ENCODE results near the gene RBP4. TPM values are rescaled to one million over a fixed set of nuclear protein-coding genes. Genes with fewer than 3 reads are reported as not detected.

RBP4 gene
- total and polyA plus RNA-seq, 9 donors, result 0.81 to 6.7 (median 4.0) TPM; not detected in 1

GRCh38 chr10:93580828-93581227, 20.2 kb downstream of the RBP4 start:
- TF ChIP-seq CTCF (IDR thresholded peaks at IDR 0.05) (no peak), EP300 (IDR thresholded peaks at IDR 0.05) (no peak), POLR2A (IDR thresholded peaks at IDR 0.05) (no peak)
- no peaks in the 10 kb centered on the region for H3K27me3 ChIP-seq
- no peaks in the 10 kb centered on the region for H3K36me3 ChIP-seq
- 40 to 44% (median 42%) methylated on average over 6 of the region's 6 CpGs for WGBS, 3 donors
- no peak overlapping the region for H3K27ac ChIP-seq
- H3K9me3 ChIP-seq, result no peaks in the 10 kb centered on the region
- intact Hi-C loops (cut with DNase I), result no loop called here
- no peak overlapping the region for H3K4me3 ChIP-seq
- DNase-seq, result no peak
- no peaks in the 10 kb centered on the region for H3K4me1 ChIP-seq (ENCODE audit: insufficient read depth)

- no peak for DNase-seq
- TF ChIP-seq POLR2A (IDR thresholded peaks at IDR 0.05), result no peak
- no peak for TF ChIP-seq CTCF (IDR thresholded peaks at IDR 0.05)
- no peak for TF ChIP-seq EP300 (IDR thresholded peaks at IDR 0.05)
- Histone ChIP-seq H3K4me3 (no peak overlapping the region), H3K4me1 (ENCODE audit: insufficient read depth) (no peaks in the 10 kb centered on the region), H3K36me3 (no peaks in the 10 kb centered on the region), H3K27me3 (no peaks in the 10 kb centered on the region), H3K9me3 (no peaks in the 10 kb centered on the region), H3K27ac (no peak overlapping the region)
- WGBS, 3 donors, result 69 to 76% (median 74%) methylated on average over 3 of the region's 3 CpGs
- intact Hi-C loops (cut with DNase I), result no loop called here
These were observed 20.9 kb downstream of the RBP4 start for GRCh38 chr10:93579985-93580711.

GRCh38 chr10:93579089-93579488, 21.9 kb downstream of the RBP4 start:
- WGBS, 3 donors, result 70 to 77% (median 72%) methylated on average over 7 of the region's 7 CpGs
- H3K9me3 ChIP-seq, result no peaks in the 10 kb centered on the region
- intact Hi-C loops (cut with DNase I), result no loop called here

GRCh38 chr10:93577565-93577964, 23.5 kb downstream of the RBP4 start:
- intact Hi-C loops (cut with DNase I), result no loop called here
- TF ChIP-seq CTCF (IDR thresholded peaks at IDR 0.05) (no peak), POLR2A (IDR thresholded peaks at IDR 0.05) (no peak), EP300 (IDR thresholded peaks at IDR 0.05) (no peak)

More at GRCh38 chr10:93579089-93579488, 21.9 kb downstream of the RBP4 start:
- Histone ChIP-seq H3K27ac (no peak overlapping the region), H3K36me3 (no peaks in the 10 kb centered on the region), H3K4me1 (ENCODE audit: insufficient read depth) (no peaks in the 10 kb centered on the region), H3K27me3 (no peaks in the 10 kb centered on the region), H3K4me3 (no peak overlapping the region)
- TF ChIP-seq POLR2A (IDR thresholded peaks at IDR 0.05), result no peak
- no peak for TF ChIP-seq CTCF (IDR thresholded peaks at IDR 0.05)
- no peak for TF ChIP-seq EP300 (IDR thresholded peaks at IDR 0.05)
- DNase-seq, result no peak

More at GRCh38 chr10:93577565-93577964, 23.5 kb downstream of the RBP4 start:
- Histone ChIP-seq H3K27me3 (no peaks in the 10 kb centered on the region), H3K4me3 (no peak overlapping the region), H3K9me3 (no peaks in the 10 kb centered on the region), H3K27ac (no peak overlapping the region), H3K36me3 (no peaks in the 10 kb centered on the region), H3K4me1 (ENCODE audit: insufficient read depth) (no peaks in the 10 kb centered on the region)
- no peak for DNase-seq
- 79 to 84% (median 80%) methylated on average over 3 of the region's 3 CpGs for WGBS, 3 donors
